Fibroblast of upper back skin (primary cell): ENCODE measurements around the gene INF2.

Source experiments
- DNase-seq: peaks from one replicate; pipeline ENCODE4 v3.0.0-alpha.2; 2013

Gene INF2

GRCh38 chr14:104755621-104756020 is 66.2 kb downstream of the INF2 start:
- no peak for DNase-seq

DNA sequence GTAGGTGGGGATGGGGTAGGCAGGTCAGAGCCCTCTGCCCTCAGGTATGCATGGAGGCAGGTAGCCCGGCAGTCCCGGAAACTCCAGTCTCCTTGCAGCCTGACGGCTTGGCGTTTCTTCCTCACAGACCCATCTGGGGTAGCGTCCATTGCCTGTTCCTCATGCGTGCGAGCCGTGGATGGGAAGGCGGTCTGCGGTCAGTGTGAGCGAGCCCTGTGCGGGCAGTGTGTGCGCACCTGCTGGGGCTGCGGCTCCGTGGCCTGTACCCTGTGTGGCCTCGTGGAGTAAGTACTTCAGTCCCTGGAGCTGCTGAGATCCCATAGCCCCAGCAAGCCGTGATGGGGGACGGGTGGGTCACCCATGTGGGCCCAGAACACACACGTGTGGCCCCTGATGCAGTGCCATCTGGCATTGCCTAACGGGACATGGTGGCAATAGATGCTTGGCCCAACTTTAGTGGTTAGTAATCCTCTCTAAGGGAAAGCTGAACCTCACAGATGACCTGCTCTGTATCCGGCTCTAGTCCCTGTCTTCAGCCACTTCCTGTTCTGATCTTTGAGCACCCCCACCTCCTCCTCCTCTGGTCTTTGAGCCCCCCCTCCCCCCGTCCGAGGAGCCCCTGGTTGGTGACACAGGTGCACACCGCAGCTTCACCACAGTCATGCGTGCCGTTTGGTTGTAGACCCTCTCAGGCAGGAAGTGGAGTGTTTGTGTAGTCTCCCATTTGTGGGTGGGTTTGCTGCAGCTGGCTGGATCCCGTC is 67.2 kb downstream of the INF2 start:
- no peak for DNase-seq

- no peak for DNase-seq
Observed at GRCh38 chr14:104757238-104757585, 67.8 kb downstream of the INF2 start.

DNA sequence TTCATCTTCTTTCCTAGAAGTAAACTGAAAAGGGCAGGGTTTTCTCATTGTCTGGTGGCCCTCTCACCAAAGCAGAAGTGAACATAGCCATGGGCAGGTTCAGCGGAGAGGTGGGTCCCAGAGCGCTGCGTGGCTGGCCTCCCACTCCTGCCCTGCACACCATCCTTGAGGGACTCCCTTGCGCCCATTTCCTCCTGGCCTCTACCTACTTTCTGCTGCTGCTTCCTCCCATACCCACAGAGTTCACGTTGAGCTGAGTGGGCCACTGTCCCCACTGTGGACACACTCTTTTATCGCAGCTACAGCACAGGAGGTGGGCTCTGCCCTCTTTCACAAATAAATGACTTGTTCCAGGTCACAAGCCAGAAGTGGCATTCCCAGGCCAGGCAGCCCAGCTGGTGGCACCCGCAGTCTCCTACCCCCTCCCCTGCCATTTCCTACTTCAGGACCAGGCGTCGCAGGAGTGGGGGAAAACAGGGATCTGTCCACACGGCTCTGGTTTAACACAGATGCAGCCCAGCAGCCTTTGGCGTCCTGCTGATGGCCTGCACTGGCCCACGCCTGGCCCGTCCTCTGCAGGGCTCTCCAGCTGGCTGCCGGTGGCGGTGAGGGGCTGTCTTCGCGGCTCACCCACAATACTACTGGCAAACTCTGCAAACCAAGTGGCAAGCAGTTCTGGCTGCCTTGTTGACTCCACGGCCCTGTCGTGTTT is 68.4 kb downstream of the INF2 start:
- DNase-seq = no peak

DNA sequence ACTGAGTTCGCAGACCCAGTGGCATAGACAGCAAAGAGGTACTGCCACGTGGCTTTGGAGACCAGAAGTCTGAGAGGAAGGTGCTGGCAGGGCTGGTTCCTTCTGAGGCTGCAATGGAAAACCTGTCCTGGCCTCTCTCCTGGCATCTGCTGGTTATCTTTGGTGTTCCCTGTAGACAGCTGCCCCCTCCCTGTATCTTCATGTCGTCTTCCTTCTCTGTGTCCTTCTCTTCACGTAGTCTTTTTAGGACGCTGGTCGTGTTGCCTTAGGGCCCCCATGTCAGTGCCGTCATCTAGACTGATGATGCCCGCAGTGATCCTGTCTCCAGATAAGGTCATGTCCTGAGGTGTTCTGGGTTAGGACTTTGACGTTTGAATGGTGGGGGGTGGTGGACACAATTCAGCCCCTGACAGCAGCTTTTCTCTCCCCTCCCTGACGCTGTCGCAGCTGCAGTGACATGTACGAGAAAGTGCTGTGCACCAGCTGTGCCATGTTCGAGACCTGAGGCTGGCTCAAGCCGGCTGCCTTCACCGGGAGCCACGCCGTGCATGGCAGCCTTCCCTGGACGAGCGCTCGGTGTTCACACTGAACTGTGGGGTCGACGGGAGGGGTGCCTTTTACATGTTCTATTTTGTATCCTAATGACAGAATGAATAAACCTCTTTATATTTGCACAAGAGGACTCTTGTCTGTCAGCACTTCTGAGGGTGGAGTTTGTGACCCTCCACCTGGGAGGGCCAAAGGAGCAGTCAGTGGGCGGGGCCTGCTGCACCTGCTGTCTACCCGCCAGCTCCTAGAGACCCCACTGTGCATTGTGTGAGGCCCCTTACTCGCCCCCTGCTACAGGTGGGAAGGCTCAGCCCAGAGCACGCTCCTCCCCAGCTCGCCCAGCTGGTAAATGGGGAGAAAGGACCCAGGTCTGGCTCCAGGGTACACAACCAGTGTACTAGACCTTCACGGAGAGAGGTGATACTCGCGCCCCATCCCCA is 69.9 kb downstream of the INF2 start:
- no peak for DNase-seq

- no peak for DNase-seq
Observed at GRCh38 chr14:104765517-104765916, 76.1 kb downstream of the INF2 start.

- no peak for DNase-seq
Observed at GRCh38 chr14:104766256-104766862, 76.9 kb downstream of the INF2 start.

DNA sequence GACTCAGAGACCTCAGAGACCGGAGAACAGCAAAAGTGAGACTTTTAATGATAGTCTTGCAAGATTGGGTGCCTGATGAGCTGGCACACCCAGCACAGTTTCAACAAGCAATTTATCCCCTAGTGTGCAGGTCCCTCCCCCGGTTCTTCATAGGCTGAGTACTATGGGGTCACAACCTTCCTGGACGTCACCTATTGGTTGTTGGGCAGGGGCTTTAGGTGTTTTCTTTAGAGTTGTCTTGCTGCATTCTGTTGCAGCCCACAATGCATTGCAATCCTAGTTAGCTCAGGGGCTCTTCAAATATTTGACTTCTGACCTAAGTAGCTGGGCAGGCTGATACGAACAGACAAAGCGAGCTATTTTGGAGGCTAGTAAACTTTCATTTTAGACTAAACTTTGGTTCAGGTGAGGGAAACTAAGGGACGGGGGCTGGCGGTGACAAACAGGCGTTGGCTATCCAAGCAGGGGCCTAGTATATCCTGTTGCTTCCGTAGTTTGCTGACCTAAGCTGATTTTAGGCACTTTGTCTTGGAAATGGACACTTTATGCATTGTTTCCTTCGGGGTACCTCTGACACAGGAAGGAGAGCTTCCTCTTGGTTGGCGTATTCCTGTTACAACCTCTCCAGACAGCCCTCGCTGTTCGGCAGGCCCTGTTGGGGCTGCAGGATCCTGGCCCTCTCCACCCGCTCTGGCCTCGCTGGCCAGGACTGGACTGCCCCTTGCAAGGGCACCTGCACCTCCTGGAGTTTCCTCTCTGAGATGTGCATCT is 77.6 kb downstream of the INF2 start:
- no peak for DNase-seq

DNA sequence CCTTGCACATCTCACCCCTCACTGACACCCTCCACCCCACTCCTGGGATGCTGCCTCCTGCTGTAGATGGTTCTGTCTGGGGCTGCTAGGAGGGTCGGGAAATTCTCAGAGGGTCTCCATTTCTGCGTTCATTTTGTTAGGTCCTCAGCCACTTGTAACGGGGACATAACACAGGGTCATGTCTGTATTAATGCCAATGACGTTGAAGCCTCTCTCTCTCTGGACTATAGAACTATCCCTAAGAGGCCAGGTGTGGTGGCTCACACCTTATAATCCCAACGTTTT is 78.2 kb downstream of the INF2 start:
- DNase-seq = no peak

GRCh38 chr14:104768437-104769323 is 79.3 kb downstream of the INF2 start:
- peak; percentile 76 for DNase-seq

DNA sequence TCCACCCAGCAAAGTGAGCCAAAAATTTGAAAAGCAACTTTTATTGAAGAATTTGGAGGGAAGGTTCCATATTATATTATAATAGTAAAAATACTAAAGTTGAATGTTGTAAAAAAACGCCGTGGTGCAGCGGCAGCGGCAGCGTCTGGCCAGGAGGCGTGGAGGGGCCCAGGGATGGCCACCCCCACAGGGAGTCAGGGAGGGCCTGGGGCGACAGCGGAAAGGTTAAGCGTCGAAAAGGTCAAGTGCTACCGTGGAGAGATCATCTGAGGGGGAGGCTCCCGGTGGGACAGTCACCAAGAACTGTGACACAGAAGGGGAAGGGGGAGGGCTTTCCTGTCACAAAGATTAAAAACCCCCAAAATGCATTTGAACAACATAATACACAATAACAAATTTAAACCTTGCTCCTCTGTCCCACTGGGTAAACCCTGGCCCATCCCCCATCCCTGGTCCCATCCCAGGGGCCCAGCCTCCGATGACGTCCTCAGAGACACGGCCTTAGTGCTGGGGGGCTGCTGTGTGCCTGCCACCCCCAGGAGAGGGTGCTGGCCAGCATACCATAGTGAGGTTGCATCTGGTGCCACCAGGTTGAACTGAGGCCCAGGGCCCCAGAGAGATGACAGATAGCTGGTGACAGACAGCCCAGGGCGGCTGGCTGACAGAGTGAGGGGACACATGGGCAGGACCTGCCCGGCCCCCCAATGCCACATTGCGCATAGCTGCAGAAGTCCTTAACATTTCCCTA is 80.1 kb downstream of the INF2 start:
- DNase-seq = no peak

DNA sequence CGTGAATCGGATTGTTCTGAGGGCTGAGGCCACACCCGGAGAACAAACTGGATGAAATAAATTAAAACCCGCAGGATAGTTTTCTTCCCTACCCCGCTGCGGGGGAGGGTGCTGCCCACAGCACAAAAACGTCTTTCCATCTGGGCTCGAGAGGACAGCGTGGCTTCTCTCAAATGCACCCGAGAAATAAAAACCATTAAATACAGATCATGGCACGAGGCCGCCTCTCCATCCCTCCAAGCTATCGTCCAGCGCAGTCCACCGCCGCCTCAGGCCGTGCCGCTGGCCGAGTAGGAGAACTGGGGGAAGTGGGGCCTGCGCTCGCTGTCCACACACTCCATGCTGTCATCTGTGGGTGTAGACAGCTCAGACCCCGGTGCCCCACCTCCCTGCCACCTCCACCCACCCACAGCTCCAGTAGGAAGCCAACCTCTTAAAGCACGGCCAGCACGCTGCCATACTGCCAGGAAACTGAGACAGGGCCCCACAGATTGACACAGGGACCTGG is 80.7 kb downstream of the INF2 start:
- DNase-seq = no peak

DNA sequence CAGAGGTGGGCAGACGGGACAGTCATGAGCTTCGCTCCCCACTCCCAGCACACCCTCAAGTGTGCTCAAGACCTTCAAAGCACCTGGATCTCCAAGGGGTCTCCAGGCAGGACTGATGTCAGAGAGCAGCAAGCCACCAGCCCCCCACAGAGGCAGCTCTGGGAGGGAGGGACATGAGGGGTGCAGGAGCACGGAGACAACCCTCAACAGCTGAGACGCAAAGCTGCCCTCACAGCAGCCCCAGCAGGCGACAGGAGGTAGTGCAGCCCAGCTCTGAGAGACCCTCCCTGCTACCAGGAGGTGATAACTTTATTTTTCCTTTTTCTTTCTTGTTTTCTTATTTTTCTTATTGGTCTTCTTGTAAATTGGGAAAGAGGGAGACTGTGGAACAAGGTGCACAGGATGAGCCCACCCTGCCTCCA is 81.4 kb downstream of the INF2 start:
- no peak for DNase-seq

DNA sequence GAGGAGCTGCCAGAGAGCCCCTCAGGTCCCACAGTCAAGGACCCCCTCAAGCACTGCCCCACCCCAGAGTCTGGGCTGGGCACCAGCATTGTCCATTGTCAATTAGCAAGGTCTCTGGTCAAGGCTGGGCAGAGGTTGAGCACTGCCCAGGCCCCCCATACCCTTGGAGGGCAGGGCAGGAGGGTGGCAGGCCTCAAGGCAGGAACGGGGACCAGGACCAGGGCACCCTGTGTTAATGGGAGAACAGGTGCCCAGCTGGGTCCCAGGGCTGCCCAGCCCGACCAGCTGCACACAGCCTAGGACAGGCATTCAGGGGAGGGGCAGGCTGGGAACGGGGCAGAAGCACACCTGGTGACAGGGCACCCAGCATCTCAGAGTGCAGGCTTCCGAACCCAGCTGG is 82.0 kb downstream of the INF2 start:
- DNase-seq = no peak
